SK-N-MC (cell line): ENCODE results near the gene VASP.

Source experiments
- DNase-seq: peaks from one replicate; pipeline ENCODE4 v3.0.0-alpha.2; 2011; ENCODE audit warnings: low read depth, low spot score
- H3K27ac ChIP-seq: fragments of 200-600 bp; sonication (generic); 2 replicates; pipeline ENCODE4 v1.5.1; 2016; ENCODE audit warnings: mixed run types
- H3K36me3 ChIP-seq: fragments of 200-600 bp; sonication (generic); 2 replicates; pipeline ENCODE4 v1.6.1; 2017; ENCODE audit warnings: antibody characterized with exemption, low read length, mixed read lengths; ENCODE audit not compliant: insufficient read depth
- H3K4me3 ChIP-seq: fragments of 200-600 bp; sonication (generic); 2 replicates; pipeline ENCODE4 v1.5.1; 2016
- H3K9ac ChIP-seq: fragments of 200-600 bp; sonication (generic); 2 replicates; pipeline ENCODE4 v1.8.0; 2017; ENCODE audit warnings: mixed run types, mixed read lengths; ENCODE audit not compliant: insufficient read length
- H3K9me3 ChIP-seq: fragments of 200-600 bp; sonication (generic); 2 replicates; pipeline ENCODE4 v1.6.1; 2017; ENCODE audit warnings: low read depth, mild to moderate bottlenecking, antibody characterized with exemption, low read length, moderate library complexity, mixed read lengths
- EZH2 ChIP-seq: fragments of 200-600 bp; sonication (generic); IDR thresholded peaks from one replicate; pipeline ENCODE4 v1.6.1; 2017; ENCODE audit warnings: antibody characterized with exemption
- FOXP2 ChIP-seq: optimal IDR thresholded peaks from 2 replicates; pipeline ENCODE3; 2011; ENCODE audit warnings: mild to moderate bottlenecking, moderate library complexity; ENCODE audit not compliant: insufficient read depth; ENCODE audit errors: extremely low read length, control extremely low read depth
- POLR2AphosphoS5 ChIP-seq: IDR thresholded peaks from 2 replicates; pipeline ENCODE4 v1.6.1; 2012; ENCODE audit warnings: mild to moderate bottlenecking, low read depth, low read length, borderline replicate concordance

Gene VASP

DNA sequence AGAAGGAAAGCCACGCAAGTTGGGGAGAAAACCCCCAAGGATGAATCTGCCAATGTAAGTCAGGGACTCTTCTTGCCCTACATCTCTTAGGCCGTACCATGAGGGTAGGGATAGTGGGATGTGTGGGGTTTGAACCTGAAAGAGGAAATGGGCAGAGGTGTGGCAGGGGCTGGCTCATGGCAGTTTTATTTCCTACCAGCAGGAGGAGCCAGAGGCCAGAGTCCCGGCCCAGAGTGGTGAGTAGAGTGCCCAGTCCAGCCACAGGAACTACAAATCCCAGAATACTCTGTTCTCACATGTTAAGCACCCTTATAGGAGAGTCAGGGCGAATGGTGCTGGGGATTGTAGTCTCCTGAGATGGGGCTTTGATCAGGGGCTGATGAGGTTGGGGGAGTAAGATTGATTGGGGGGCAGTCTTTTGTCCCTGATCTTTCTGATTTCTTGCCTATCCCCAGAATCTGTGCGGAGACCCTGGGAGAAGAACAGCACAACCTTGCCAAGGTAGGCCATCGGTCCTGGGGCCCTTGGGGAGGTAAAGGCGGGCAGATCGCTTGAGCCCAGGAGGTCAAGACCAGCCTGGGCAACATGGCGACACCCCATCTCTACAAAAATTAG lies 16.5 kb downstream of the VASP start:
- H3K4me3 ChIP-seq: no peak overlapping the region
- H3K36me3 ChIP-seq: peaks cover 4% of the 10 kb centered on the region; the same call in 1 of the 2 replicates
- peak; percentile 62 for DNase-seq
- H3K9me3 ChIP-seq: no peaks in the 10 kb centered on the region
- no peak for TF ChIP-seq POLR2AphosphoS5
- TF ChIP-seq FOXP2: no peak
- TF ChIP-seq EZH2: no peak
- H3K9ac ChIP-seq: no peak overlapping the region
- H3K27ac ChIP-seq: no peak overlapping the region

DNA sequence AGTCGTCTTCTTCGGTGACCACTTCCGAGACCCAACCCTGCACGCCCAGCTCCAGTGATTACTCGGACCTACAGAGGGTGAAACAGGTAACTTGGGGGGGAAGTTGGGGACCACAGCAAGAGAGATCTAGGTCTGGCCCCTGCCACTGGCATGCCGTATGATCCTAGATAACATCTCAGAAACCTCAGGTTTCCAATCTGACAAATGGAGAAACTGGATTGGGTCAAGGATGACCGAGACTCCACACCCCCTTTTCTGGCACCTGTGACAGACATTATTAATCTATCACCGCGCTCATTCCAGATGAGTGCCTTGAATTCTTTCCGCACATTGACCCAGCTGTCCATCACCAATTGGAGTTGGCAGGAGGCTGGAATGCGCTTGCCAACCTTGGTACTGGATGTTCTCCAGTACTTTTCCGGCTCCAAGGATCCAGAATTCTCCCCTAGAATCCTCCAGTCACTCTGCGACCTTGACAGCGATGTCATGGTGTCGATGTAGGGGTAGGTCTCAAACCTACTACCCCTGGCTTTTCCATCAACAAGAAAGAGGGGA lies 17.4 kb downstream of the VASP start:
- no peak overlapping the region for H3K9ac ChIP-seq
- H3K27ac ChIP-seq: no peak overlapping the region
- TF ChIP-seq POLR2AphosphoS5 (no peak), FOXP2 (no peak), EZH2 (no peak)
- H3K9me3 ChIP-seq: no peaks in the 10 kb centered on the region
- no peak for DNase-seq
- no peak overlapping the region for H3K4me3 ChIP-seq
- peaks cover 4% of the 10 kb centered on the region; the same call in 1 of the 2 replicates for H3K36me3 ChIP-seq

DNA sequence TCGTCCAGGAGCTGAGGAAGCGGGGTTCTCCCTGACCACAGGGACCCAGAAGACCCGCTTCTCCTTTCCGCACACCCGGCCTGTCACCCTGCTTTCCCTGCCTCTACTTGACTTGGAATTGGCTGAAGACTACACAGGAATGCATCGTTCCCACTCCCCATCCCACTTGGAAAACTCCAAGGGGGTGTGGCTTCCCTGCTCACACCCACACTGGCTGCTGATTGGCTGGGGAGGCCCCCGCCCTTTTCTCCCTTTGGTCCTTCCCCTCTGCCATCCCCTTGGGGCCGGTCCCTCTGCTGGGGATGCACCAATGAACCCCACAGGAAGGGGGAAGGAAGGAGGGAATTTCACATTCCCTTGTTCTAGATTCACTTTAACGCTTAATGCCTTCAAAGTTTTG lies 18.9 kb downstream of the VASP start:
- TF ChIP-seq EZH2 (no peak), POLR2AphosphoS5 (no peak), FOXP2 (no peak)
- Histone ChIP-seq H3K27ac (no peak overlapping the region), H3K4me3 (no peak overlapping the region), H3K9me3 (no peaks in the 10 kb centered on the region), H3K36me3 (peaks cover 4% of the 10 kb centered on the region; the same call in 1 of the 2 replicates), H3K9ac (no peak overlapping the region)
- no peak for DNase-seq

DNA sequence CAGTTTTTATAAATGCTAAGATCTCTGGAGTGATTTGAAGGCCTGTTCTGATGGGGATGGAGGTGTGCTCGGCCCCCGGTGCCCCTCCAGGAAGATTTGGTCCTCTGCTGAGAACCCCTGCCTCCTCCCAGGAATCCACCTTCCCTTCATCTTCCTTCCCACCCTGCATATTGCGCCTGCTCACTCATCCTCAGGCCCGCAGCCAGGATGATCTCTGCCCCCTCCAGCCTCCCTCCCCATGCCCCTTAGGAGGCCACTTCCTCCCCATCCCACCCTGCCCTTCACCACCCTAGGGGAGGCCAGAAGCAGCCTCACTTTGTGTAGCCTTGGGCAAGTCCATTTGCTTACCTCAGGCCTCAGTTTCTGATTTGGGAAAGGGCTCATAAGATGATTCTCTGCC lies 19.7 kb downstream of the VASP start:
- Histone ChIP-seq H3K4me3 (no peak overlapping the region), H3K27ac (no peak overlapping the region), H3K9me3 (no peaks in the 10 kb centered on the region), H3K36me3 (peaks cover 4% of the 10 kb centered on the region; the same call in 1 of the 2 replicates), H3K9ac (no peak overlapping the region)
- TF ChIP-seq FOXP2 (no peak), POLR2AphosphoS5 (no peak), EZH2 (no peak)
- no peak for DNase-seq

GRCh38 chr19:45527731-45528130 lies 20.5 kb downstream of the VASP start:
- no peak overlapping the region for H3K4me3 ChIP-seq
- no peak overlapping the region for H3K27ac ChIP-seq
- TF ChIP-seq EZH2 (no peak), POLR2AphosphoS5 (no peak), FOXP2 (no peak)
- no peak for DNase-seq
- no peak overlapping the region for H3K9ac ChIP-seq
- H3K9me3 ChIP-seq: no peaks in the 10 kb centered on the region
- peaks cover 4% of the 10 kb centered on the region; the same call in 1 of the 2 replicates for H3K36me3 ChIP-seq

DNA sequence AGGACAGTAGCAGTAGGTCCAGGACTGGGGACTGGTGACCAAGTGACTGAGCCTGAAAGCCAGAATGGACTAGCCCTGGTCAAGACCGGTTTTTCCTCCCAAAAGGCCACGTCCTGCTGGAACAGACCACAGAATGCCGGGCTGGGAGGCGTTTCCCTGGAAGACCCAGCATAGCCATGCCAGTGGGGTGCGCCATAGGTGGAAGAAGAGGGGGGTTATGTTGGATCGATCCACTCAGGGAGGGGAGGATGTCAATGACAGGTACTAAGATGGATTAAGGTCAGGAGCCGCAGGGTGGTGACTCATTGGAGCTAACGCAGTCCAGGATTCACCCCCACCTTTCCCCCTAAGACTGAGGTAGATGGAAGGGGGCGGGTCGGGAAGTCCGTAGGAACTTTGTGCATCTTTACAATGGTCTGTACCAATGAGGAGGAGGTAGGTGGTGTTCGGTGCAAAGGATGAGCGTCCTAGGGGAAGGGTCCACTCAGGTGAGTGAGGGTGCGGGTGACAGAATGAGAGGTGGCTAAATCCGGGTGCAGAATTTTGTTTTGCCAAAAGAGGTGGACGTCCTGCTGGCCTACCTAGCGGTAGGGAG lies 21.0 kb downstream of the VASP start:
- no peak for DNase-seq
- no peak for TF ChIP-seq EZH2
- TF ChIP-seq FOXP2: no peak
- no peak; the same call in 1 of the 2 replicates for TF ChIP-seq POLR2AphosphoS5
- Histone ChIP-seq H3K4me3 (peak overlapping the region; percentile 66; the same call in 1 of the 2 replicates), H3K36me3 (peaks cover 4% of the 10 kb centered on the region; the same call in 1 of the 2 replicates), H3K27ac (no peak overlapping the region), H3K9me3 (no peaks in the 10 kb centered on the region), H3K9ac (no peak overlapping the region)

DNA sequence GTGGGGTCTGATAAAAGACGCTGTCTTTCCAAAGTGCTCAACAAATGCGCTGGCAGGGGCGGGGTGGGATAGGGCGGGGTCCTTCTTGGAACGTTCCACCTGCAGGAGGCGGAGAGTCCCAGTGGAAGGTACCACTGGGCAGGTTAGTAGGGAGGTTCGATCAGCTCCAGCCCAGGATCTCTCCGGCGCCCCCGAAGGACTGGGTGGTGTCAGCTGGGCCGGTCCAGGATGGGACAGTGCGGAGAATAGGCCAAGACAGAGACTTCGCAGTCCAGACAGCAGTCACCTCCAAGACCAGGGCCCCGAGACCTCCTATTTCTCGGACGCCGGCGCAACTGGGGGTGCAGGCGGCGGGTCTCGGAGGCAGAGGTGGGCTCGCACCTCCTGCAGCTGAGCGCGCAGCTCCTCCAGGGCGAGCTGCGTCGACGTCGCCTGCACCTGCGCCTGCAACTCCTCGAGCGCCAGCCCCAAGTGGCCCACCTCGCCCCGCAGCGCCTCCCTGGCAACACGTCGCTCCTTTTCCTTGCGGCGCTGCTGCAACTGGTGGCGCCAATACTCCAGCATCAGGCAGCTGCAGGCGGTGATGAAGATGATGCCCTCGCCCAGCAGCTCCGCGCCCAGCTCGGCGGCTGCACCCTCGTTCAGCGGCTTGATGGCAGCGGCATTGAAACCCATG lies 21.6 kb downstream of the VASP start:
- Histone ChIP-seq H3K4me3 (peak overlapping the region; percentile 66), H3K27ac (no peak overlapping the region), H3K9me3 (no peaks in the 10 kb centered on the region), H3K9ac (no peak overlapping the region), H3K36me3 (peaks cover 4% of the 10 kb centered on the region; the same call in 1 of the 2 replicates)
- TF ChIP-seq EZH2 (no peak), FOXP2 (no peak), POLR2AphosphoS5 (peak; percentile 16; the same call in 1 of the 2 replicates)
- DNase-seq: no peak

DNA sequence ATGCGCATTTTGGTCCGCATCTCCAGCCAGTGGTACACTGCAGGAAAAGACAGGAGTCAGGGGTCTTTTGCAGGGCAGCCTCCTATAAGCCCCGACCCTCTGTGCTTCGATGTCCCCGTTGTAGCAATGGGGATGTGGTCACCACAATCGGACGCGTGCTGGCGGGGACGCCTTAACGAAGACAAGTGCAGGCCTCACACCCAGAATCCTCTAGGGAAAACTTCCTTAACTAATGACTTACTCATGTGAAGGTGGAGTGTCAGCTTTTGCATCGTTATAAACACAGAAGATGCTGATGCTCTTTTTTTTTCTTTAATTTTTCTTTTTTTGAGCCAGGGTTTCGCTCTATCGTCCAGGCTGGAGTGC lies 22.1 kb downstream of the VASP start:
- no peak for DNase-seq
- TF ChIP-seq FOXP2 (no peak), EZH2 (no peak), POLR2AphosphoS5 (no peak)
- H3K9me3 ChIP-seq: no peaks in the 10 kb centered on the region
- H3K27ac ChIP-seq: no peak overlapping the region
- no peak overlapping the region for H3K9ac ChIP-seq
- H3K36me3 ChIP-seq: peaks cover 3% of the 10 kb centered on the region; the same call in 1 of the 2 replicates
- peak overlapping the region; percentile 66 for H3K4me3 ChIP-seq
